ENCODE measurements around the gene MTHFD1L.

DNA sequence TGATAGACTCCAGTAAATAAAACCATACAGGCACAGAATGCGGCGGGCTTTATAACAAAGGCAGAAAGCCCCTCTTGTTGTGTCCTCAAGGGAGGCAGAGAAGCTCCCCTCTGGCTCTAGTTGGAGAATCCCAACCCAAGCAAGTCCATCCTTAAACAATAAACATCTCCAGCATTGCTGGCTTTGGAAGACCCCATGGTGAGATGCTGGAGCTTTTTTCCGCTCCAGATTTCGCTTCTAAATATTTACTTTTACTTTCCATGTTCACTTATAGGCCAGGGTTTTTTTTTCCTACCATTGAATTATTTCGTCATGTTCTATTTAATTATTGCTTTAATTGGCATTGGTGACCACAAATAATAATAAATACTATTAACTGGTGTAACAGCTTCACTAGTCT, 176.2 kb downstream of the MTHFD1L start:
- TF ChIP-seq, protein P1, sequence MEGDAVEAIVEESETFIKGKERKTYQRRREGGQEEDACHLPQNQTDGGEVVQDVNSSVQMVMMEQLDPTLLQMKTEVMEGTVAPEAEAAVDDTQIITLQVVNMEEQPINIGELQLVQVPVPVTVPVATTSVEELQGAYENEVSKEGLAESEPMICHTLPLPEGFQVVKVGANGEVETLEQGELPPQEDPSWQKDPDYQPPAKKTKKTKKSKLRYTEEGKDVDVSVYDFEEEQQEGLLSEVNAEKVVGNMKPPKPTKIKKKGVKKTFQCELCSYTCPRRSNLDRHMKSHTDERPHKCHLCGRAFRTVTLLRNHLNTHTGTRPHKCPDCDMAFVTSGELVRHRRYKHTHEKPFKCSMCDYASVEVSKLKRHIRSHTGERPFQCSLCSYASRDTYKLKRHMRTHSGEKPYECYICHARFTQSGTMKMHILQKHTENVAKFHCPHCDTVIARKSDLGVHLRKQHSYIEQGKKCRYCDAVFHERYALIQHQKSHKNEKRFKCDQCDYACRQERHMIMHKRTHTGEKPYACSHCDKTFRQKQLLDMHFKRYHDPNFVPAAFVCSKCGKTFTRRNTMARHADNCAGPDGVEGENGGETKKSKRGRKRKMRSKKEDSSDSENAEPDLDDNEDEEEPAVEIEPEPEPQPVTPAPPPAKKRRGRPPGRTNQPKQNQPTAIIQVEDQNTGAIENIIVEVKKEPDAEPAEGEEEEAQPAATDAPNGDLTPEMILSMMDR (IDR thresholded peaks at IDR 0.05) = no peak
- TF ChIP-seq EP300 (IDR thresholded peaks at IDR 0.05) (no peak), POLR2AphosphoS5 (IDR thresholded peaks at IDR 0.05) (no peak)

Data from stomach (tissue), 4 donors.